ENCODE results near the gene ZNF439.
"Not testable (repeated sequence)": the region's sequence is repeated elsewhere in the genome, so short reads cannot be mapped to it uniquely, and the experiment has no call there.

ZNF439 gene

GRCh38 chr19:11868188-11868587 lies 19.7 kb downstream of the ZNF439 start:
- no peak for DNase-seq (ENCODE audit: low spot score)

GRCh38 chr19:11872624-11873023 lies 24.1 kb downstream of the ZNF439 start:
- no peak for DNase-seq (ENCODE audit: low spot score)

GRCh38 chr19:11873762-11874161 lies 25.2 kb downstream of the ZNF439 start:
- DNase-seq (ENCODE audit: low spot score) = no peak

DNA sequence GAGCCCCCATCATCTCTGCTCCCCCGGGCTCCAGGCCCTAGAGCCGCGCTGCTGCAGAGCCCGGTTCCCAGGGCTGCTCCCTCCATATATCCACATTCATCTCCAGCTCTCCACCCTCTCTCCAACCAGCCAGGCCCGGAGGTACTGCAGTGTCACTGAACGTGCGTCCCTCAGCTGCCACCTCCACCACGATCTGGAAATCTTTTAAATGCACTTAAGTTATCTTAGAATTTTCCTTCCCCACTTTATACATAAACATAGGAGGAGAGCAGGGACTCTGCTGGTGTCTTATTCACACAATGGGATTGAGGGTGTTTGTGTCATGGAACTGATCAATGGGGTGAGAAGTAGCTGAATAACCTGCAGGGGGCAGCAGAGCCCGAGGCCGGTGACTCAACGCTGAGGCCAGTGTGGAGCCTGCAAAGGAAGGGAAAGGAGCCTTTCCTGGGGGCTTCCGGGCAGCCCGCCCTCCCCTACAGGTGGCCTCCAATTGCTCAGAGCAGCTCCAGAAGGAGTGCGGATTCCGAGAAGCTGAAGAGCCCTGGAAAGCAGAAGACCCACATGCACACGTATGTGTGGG lies 31.3 kb downstream of the ZNF439 start:
- not testable (repeated sequence) for DNase-seq (ENCODE audit: low spot score)

DNA sequence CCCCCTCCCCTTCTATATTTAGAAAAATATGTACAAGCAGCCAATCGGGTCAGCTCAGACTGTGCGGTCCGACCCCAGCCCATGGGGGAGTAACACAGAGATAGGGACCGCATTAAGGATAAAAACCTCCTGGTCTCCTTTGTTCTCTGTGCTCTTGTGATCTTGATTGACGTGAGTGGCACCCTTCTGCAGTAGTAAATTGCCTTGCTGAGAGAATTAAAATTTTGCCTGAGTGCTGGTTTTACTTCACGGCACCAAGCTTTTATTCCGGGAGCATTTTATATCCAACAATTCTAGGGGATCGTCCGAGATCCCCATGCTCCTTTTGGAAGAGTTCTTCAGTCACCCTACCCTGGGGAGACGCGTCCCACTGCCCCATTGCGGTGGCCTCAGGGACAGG lies 32.1 kb downstream of the ZNF439 start:
- no peak for DNase-seq (ENCODE audit: low spot score)

GRCh38 chr19:11881151-11881800 lies 32.8 kb downstream of the ZNF439 start:
- peak; percentile 59 for DNase-seq (ENCODE audit: low spot score)

- DNase-seq (ENCODE audit: low spot score) = no peak
These were observed 34.1 kb downstream of the ZNF439 start for GRCh38 chr19:11882606-11883005.

GRCh38 chr19:11887234-11887610 lies 38.7 kb downstream of the ZNF439 start:
- DNase-seq (ENCODE audit: low spot score) = no peak

- peak; percentile 71 for DNase-seq (ENCODE audit: low spot score)
These were observed 39.3 kb downstream of the ZNF439 start, which contains the start of gene ZNF69 for GRCh38 chr19:11887611-11888531. Gene ZNF69, plus strand, starts transcription at chr19:11887782. Its CDS starts 142 bp downstream, at chr19:11887924.

DNA sequence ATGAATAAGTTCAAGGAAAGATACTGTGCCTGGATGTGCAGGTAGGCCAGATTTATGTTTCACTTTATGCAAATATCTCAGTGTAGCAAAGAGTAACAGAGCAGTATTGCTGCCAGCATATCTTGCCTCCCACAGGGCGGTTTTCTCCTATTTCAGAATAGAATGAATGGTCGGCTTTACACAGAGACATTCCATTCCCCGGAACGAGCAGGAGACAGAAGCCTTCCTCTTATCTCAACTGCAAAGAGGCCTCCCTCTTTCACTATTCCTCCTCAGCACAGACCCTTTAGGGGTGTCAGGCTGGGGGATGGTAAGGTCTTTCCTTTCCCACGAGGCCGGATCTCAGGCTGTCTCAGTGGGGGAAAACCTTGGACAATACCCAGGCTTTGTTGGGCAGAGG lies 41.4 kb downstream of the ZNF439 start:
- not testable (repeated sequence) for DNase-seq (ENCODE audit: low spot score)

DNA sequence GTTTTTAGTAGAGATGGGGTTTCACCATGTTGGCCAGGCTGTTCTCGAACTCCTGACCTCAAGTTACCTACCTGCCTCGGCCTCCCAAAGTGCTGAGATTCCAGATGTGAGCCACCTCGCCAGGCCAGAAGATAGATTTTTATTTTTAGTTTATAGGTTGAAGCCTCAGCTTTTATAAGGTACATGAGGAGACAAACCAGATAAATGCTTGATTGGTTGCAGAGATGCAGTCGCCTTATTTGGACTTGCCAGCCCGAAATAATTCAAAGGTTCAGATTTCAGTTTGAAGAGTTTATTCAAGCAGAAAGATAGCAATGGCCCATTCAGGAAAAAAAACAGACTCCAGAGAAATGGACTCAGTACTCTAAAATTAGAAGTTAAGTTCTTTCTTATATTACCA lies 42.1 kb downstream of the ZNF439 start:
- DNase-seq (ENCODE audit: low spot score) = no peak

- DNase-seq (ENCODE audit: low spot score) = no peak
These were observed 46.3 kb downstream of the ZNF439 start for GRCh38 chr19:11894851-11895250.

DNA sequence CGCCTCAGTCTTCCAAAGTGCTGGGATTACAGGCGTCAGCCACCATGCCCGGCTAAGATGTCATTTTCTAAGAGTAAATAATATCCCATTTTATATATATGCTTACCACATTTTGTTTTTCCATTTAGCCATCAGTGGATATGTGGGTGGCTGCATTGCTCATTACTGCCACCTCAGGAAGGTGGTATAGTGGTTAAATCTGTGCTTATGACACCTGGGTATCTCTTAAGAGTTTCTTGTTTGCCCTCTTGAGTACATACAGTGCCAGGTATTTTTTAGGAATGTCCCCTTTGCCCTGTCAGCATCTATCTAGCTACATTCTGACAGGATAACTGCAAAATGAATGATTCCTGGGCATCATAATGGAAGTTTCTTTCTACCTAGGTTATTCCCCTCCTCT lies 53.7 kb downstream of the ZNF439 start:
- DNase-seq (ENCODE audit: low spot score) = no peak

DNA sequence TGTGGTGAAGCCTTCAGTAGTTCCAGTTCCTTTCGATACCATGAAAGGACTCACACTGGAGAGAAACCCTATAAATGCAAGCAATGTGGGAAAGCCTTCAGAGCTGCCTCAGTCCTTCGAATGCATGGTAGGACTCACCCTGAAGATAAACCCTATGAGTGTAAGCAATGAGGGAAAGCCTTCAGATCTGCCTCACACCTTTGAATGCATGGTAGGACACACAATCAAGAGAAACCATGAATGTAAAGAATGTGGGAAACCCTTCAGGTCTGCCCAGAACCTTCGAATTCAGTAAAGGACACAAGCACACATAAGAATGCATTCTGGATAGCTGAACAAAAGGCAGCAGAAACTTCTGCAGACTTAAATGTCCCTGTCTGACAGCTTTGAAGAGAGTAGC lies 57.4 kb downstream of the ZNF439 start:
- no peak for DNase-seq (ENCODE audit: low spot score)

DNA sequence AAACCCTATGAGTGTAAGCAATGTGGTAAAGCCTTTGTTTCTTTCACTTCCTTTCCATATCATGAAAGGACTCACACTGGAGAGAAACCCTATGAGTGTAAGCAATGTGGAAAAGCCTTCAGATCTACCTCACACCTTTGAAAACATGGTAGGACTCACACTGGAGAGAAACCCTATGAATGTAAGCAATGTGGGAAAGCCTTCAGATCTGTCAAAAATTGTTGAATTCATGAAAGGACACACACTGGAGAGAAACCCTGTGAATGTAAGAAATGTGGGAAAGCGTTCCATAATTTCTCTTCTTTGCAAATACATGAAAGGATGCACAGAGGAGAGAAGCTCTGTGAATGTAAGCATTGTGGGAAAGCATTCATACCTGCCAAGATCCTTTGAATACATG lies 63.4 kb downstream of the ZNF439 start:
- DNase-seq (ENCODE audit: low spot score) = not testable (repeated sequence)

- not testable (repeated sequence) for DNase-seq (ENCODE audit: low spot score)
These were observed 66.0 kb downstream of the ZNF439 start for GRCh38 chr19:11914417-11915051.
